ENCODE measurements around the gene BCAN.

BCAN gene

GRCh38 chr1:156673387-156674121 is 31.6 kb downstream of the BCAN start:
- no peak for DNase-seq (ENCODE audit: extremely low read depth in 1 of 2, low read depth in 1 of 2)

DNA sequence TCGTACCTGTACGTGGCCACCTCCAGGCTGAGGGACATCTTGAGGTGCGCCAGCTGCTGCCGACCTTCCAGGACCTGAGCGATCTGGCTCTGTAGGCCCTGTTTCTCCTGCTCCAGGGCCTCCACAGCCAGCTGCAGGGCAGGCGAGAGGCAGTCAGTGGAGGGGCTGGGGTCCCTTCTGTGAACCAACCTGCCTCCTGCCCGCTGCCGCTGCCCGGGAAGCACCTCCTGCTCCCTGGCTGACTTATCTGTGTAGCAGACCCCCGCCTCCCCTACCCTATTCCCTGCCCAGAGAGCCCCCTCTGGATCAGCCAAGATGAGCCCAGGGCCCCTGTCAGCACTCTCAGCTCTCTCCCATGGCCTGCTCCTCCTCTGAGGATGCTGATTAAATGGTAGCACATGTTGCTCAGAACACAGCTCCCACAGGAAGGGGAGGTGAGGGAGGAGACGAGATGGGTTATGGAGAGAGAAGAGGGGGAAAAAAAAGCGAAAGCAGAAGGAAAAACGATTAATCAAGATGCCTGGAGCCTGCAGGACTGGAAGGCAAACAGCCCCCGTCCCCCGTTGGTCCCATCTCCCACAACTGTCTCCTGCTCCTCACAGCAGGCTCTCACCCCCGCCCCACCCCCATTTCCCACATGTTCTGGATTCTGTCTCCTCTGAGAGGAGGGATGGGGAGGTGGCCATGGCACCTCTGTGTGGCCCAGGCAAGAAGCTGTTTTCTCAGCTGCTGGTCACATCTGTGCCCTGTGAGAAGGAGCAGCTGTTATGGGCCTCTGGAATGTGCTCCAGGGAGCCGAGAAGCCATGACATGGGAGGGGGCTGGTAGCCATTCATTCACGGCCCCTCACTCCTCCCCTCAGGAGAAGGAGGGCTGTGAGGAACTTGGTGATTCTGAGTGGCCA is 33.5 kb downstream of the BCAN start:
- DNase-seq (ENCODE audit: extremely low read depth in 1 of 2, low read depth in 1 of 2), result no peak

GRCh38 chr1:156676114-156676819 is 34.4 kb downstream of the BCAN start:
- DNase-seq (ENCODE audit: extremely low read depth in 1 of 2, low read depth in 1 of 2), result no peak

DNA sequence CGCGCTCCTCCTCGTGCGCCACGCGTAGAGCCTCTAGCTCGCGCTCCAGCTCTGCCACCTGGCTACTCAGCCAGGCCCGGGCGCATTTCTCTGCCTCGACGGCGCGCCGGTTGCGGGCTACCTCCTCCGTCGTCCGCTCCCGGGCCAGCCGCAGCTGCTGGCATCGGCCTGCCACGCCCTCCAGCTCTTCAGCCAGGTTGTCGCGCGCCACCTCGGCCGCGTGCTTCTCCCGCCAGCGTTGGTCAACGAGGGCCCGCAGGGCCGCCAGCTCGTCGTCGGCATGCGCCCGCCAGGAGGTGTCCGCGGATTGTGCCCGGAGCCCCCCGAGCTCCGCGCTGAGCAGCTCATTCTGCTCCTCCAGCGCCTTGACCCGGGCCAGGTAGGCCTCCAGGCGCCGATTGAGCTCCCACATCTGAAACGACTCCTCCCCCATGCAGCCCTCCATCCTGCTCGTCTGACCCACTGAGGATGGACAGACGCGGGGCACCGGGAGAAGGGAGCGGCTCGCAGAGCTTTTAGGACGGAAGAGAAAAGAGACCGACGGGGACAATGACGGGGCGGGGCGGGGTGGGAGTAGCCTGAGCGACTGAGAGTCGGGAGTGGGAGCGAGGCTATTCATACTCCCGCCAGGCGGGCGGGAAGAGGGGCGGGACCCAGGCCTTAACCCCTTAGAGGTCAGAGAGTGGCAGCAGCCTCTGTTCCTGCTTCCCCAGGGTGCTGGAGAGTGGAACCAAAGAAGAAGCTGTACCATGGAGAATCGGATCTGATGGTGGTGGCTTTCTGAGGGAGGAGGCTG is 35.1 kb downstream of the BCAN start, which contains the start of gene NES:
Gene NES (minus strand): TSS at position 588 of the 796 bp plus-strand sequence. CDS start 143 bp downstream, at position 445.
- no peak for DNase-seq (ENCODE audit: extremely low read depth in 1 of 2, low read depth in 1 of 2)

DNA sequence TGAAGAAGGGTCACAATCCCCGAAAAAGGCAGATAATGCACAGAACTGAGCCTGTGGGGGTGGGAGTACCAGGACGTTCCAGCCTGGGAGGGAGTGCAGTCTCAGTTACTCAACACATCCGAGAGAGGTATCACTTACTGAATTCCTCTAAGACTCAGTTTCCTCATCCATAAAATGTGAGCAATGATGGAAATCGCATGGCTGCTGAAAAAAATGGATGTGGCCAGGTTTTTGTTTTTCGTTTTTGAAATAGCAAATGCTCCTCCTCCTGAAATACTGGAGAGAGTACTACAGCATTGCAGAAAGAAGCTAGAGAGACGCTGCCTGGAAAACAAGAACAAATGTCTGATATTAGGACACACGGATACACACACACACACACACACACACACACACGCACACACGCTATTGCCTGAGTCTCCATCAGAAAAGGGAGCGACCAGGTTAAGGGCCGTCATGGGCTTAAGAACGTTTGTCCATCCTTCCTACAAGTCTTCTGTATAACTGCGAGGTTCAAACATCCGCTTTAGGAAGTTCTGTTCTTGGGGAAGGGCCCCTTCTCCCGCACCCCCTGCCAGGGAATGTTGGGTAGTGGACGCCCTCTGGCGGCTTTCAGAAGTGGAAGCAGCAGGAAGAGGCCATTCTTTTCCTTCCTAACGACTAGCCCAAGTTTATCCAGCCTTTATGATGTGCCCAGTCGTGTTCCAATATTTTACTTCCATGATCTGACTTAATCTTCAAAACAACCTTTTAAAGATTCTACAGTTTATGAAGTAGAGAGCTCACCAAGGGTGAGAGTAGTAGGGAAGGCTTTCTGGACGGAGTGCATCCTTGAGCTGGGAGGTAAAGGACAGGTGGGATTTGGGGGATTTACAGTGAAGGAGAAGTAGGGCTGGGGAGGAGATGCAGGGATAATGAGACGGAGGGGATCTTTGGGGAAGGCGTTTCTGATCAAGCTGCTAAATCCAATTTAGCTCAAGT is 36.0 kb downstream of the BCAN start:
- no peak for DNase-seq (ENCODE audit: extremely low read depth in 1 of 2, low read depth in 1 of 2)

DNA sequence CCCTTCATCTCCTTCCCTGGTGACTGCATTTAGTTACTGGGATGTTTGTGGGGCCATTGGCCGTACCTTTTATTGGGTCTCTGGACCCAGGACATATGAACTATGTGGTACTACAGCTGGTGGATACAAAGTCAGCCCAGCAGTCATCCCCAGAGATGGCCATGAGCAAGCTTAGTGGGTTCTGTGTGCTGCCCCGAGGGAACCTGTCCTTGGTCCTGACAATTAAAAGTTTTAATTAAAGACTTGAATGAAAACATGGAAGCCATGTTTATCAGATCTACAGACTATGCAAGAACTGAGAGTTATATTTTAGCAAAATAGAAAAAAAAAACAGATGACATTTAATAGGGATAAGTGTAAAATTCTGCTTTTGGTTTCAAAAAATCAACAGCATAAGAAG is 38.1 kb downstream of the BCAN start:
- DNase-seq (ENCODE audit: extremely low read depth in 1 of 2, low read depth in 1 of 2), result no peak

DNA sequence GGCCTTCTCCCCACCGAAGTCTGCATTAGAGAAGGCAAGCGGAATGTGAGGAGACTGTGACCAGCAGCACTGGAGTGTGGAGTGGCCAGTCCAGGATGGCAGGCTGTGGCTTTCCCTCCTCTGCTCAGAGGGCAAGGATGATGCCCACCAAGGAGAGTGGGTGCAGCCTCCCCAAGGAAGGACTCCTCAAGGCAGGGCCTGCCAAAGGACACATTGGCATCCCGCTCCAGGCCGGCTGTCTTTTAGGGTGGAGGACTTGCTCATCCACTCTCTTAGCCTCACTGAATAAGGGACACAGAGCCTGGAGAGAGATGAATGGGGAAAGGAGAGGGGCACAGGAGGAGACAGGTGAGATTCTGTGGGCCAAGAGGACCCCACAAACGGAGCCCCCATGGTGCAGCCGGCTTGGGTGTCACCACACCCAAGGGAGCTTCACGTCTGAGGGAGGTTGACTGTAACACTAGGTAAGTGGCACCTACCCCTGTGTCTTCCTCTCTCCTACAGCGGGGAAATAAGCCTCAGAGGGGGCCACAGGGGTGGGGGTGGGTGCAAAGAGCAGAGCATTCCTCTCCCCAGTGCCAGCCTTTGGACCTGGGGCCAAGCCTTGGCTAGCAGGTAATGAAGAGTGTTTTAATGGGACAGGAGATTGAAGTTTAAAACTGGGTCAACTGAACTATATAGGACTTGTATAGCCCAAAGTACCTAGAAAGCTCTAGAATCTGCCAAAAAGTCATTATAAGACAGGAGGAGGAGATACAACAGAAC is 39.5 kb downstream of the BCAN start:
- no peak for DNase-seq (ENCODE audit: extremely low read depth in 1 of 2, low read depth in 1 of 2)

GRCh38 chr1:156682166-156682890 is 40.4 kb downstream of the BCAN start:
- no peak for DNase-seq (ENCODE audit: extremely low read depth in 1 of 2, low read depth in 1 of 2)

- no peak for DNase-seq (ENCODE audit: extremely low read depth in 1 of 2, low read depth in 1 of 2)
Measured at GRCh38 chr1:156684227-156684782, 42.4 kb downstream of the BCAN start.

GRCh38 chr1:156689035-156689952 is 47.4 kb downstream of the BCAN start:
- peak in 1 of 2 donors; percentile 62 for DNase-seq (ENCODE audit: extremely low read depth in 1 of 2, low read depth in 1 of 2)

- no peak for DNase-seq (ENCODE audit: extremely low read depth in 1 of 2, low read depth in 1 of 2)
Measured at GRCh38 chr1:156689953-156690674, 48.2 kb downstream of the BCAN start.

GRCh38 chr1:156690675-156691036 is 48.7 kb downstream of the BCAN start:
- no peak for DNase-seq (ENCODE audit: extremely low read depth in 1 of 2, low read depth in 1 of 2)

DNA sequence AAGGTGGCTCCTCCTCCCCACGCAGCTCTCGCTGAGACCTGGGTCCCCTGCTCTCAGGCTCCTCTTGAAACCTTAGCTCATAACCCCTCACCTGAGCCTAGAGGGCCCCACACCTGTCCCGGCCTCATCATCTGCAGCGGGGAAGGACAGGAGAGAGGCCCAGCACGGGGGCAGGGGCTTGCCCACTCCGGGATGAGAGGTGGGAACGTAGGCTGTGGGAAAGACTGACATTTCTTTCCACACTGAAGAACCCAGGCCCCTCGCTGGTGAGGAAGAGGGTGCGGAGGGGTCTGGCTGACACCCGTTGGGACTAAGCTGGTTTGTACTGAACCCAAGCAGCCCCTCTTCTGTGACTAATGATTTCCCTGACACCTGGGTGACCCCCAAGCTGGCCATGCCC is 49.3 kb downstream of the BCAN start:
- no peak for DNase-seq (ENCODE audit: extremely low read depth in 1 of 2, low read depth in 1 of 2)

DNA sequence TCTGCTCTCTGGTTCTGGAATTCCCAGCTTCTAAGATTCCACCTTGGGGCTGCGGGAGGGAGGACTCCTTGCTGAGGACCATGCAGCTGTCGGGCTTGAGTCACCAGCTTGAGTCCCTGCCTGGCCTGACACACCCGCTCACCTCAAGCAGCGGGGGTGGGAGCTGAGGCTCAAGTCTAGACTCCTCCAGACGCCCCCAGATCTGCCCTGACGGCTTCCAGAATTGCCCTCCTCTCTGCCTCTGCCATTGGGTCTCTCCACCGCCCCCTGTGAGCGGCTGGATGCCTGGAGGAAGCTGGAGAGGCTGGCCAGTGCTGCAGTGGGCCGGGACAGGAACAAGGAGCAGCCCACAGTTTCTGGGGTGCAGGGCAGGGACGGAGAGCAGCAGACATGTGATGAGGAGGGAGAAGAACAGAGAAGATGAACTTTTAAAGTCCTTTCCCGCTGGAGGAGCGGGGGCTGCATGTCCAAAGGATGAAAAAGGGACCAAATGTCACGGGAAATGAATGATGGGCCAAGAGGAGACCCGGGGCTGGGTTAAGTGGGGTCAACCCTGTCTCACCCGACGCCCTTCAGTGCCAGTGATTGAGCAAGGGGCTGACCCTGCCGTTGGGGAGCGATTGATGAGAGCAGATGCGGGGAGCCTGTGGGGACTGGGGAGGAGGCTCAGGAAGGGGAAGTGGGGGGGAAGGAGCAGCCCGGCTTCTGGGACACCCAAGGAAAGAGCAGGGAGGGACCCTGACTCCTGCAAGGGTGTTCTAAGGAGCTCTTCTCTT is 49.9 kb downstream of the BCAN start:
- no peak for DNase-seq (ENCODE audit: extremely low read depth in 1 of 2, low read depth in 1 of 2)

GRCh38 chr1:156692441-156692924 is 50.6 kb downstream of the BCAN start:
- DNase-seq (ENCODE audit: extremely low read depth in 1 of 2, low read depth in 1 of 2), result no peak

Data from stimulated activated CD8-positive, alpha-beta memory T cell treated with anti-CD3 and anti-CD28 coated beads, Interleukin-7, amount 100 ng/mL, for 48 hours (primary cell).